ENCODE results near the gene FAM53B. TPM values are rescaled to one million over a fixed set of nuclear protein-coding genes. Genes with fewer than 3 reads are reported as not detected.

The FAM53B gene
- total RNA-seq, 2 donors from 2014 or later: 17.1 to 21.1 TPM

GRCh38 chr10:124658591-124659242 is 85.5 kb downstream of the FAM53B start:
- Histone ChIP-seq H3K4me3 (no peak overlapping the region), H3K36me3 (replicated peaks in 1 of 2; ENCODE audit: insufficient read depth in 1 of 2, low read depth in 2 of 2) (no peaks in the 10 kb centered on the region), H3K27ac (no peak overlapping the region), H3K4me1 (peaks cover 4% of the 10 kb centered on the region), H3K27me3 (no peaks in the 10 kb centered on the region), H3K9me3 (no peaks in the 10 kb centered on the region)
- no peak for ATAC-seq
- TF ChIP-seq POLR2A (IDR thresholded peaks at IDR 0.05) (no peak), CTCF (IDR thresholded peaks at IDR 0.05) (no peak)
- 91 to 92% methylated on average over 5 to 12 of the region's 12 CpGs for WGBS, 2 donors
- DNase-seq: no peak
- intact Hi-C loops (cut with DNase I): no loop called here

- TF ChIP-seq POLR2A (IDR thresholded peaks at IDR 0.05): no peak
- TF ChIP-seq CTCF (IDR thresholded peaks at IDR 0.05): no peak
- no peak overlapping the region for H3K4me3 ChIP-seq
- intact Hi-C loops (cut with DNase I): no loop called here
- H3K27me3 ChIP-seq: no peaks in the 10 kb centered on the region
- ATAC-seq (peak; percentile 15), DNase-seq (peak in 3 of 4 donors; percentile 36 to 56 (median 41))
- WGBS, 2 donors: 65 to 84% methylated on average over 9 of the region's 9 CpGs
- H3K36me3 ChIP-seq (replicated peaks in 1 of 2; ENCODE audit: insufficient read depth in 1 of 2, low read depth in 2 of 2): no peaks in the 10 kb centered on the region
- peaks cover 7% of the 10 kb centered on the region for H3K4me1 ChIP-seq
- no peaks in the 10 kb centered on the region for H3K9me3 ChIP-seq
- no peak overlapping the region for H3K27ac ChIP-seq
These were observed 86.4 kb downstream of the FAM53B start for GRCh38 chr10:124657806-124658205.

- 90 to 93% methylated on average over 6 of the region's 6 CpGs for WGBS, 2 donors
- intact Hi-C loops (cut with DNase I): no loop called here
- no peak overlapping the region for H3K4me3 ChIP-seq
- H3K4me1 ChIP-seq: peaks cover 7% of the 10 kb centered on the region
- H3K9me3 ChIP-seq: no peaks in the 10 kb centered on the region
- TF ChIP-seq CTCF (IDR thresholded peaks at IDR 0.05) (no peak), POLR2A (IDR thresholded peaks at IDR 0.05) (no peak)
- H3K27ac ChIP-seq: no peak overlapping the region
- no peak for ATAC-seq
- H3K27me3 ChIP-seq: no peaks in the 10 kb centered on the region
- H3K36me3 ChIP-seq (replicated peaks in 1 of 2; ENCODE audit: insufficient read depth in 1 of 2, low read depth in 2 of 2): no peaks in the 10 kb centered on the region
- no peak for DNase-seq
These were observed 87.6 kb downstream of the FAM53B start for GRCh38 chr10:124656541-124656940.

- DNase-seq: no peak
- H3K36me3 ChIP-seq (replicated peaks in 1 of 2; ENCODE audit: insufficient read depth in 1 of 2, low read depth in 2 of 2): no peaks in the 10 kb centered on the region
- H3K9me3 ChIP-seq: no peaks in the 10 kb centered on the region
- no peak overlapping the region for H3K4me3 ChIP-seq
- WGBS, 2 donors: 96% methylated on average over 7 of the region's 7 CpGs
- intact Hi-C loops (cut with DNase I): no loop called here
- TF ChIP-seq POLR2A (IDR thresholded peaks at IDR 0.05) (no peak), CTCF (IDR thresholded peaks at IDR 0.05) (no peak)
- ATAC-seq: no peak
- no peak overlapping the region for H3K27ac ChIP-seq
- H3K4me1 ChIP-seq: peaks cover 7% of the 10 kb centered on the region
- no peaks in the 10 kb centered on the region for H3K27me3 ChIP-seq
These were observed 88.1 kb downstream of the FAM53B start for GRCh38 chr10:124656113-124656490.

All from body of pancreas (tissue), 4 donors.